ENCODE data around the gene PHB1.
"Not testable (repeated sequence)": the region's sequence is repeated elsewhere in the genome, so short reads cannot be mapped to it uniquely, and the experiment has no call there.

The PHB1 gene

GRCh38 chr17:49422714-49423113, 8.0 kb upstream of the PHB1 start:
- DNase-seq (ENCODE audit: low read depth): no peak
- TF ChIP-seq, protein P1, sequence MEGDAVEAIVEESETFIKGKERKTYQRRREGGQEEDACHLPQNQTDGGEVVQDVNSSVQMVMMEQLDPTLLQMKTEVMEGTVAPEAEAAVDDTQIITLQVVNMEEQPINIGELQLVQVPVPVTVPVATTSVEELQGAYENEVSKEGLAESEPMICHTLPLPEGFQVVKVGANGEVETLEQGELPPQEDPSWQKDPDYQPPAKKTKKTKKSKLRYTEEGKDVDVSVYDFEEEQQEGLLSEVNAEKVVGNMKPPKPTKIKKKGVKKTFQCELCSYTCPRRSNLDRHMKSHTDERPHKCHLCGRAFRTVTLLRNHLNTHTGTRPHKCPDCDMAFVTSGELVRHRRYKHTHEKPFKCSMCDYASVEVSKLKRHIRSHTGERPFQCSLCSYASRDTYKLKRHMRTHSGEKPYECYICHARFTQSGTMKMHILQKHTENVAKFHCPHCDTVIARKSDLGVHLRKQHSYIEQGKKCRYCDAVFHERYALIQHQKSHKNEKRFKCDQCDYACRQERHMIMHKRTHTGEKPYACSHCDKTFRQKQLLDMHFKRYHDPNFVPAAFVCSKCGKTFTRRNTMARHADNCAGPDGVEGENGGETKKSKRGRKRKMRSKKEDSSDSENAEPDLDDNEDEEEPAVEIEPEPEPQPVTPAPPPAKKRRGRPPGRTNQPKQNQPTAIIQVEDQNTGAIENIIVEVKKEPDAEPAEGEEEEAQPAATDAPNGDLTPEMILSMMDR (IDR thresholded peaks at IDR 0.05; ENCODE audit: low read depth, low read length, missing control alignments): no peak
- H3K4me3 ChIP-seq (ENCODE audit: low read depth, low read length): no peak overlapping the region
- in situ Hi-C loops (cut with HindIII; ENCODE audit: low sequenced_read_pairs): no loop called here

- in situ Hi-C loops (cut with HindIII; ENCODE audit: low sequenced_read_pairs); DNase-seq (ENCODE audit: low read depth); H3K4me3 ChIP-seq (ENCODE audit: low read depth, low read length): not testable (repeated sequence)
Measured at GRCh38 chr17:49419761-49420160, 5.1 kb upstream of the PHB1 start.

- DNase-seq (ENCODE audit: low read depth); H3K4me3 ChIP-seq (ENCODE audit: low read depth, low read length); in situ Hi-C loops (cut with HindIII; ENCODE audit: low sequenced_read_pairs): not testable (repeated sequence)
Measured at GRCh38 chr17:49418754-49419740, 4.4 kb upstream of the PHB1 start.

- TF ChIP-seq, protein P1 (IDR thresholded peaks at IDR 0.05; ENCODE audit: low read depth, low read length, missing control alignments): no peak
- DNase-seq (ENCODE audit: low read depth): no peak
- in situ Hi-C loops (cut with HindIII; ENCODE audit: low sequenced_read_pairs): no loop called here
- H3K4me3 ChIP-seq (ENCODE audit: low read depth, low read length): peak overlapping the region; percentile 94
Measured at GRCh38 chr17:49414271-49414621, 436 bp downstream of the PHB1 start.

- H3K4me3 ChIP-seq (ENCODE audit: low read depth, low read length): no peak overlapping the region
- in situ Hi-C loops (cut with HindIII; ENCODE audit: low sequenced_read_pairs): no loop called here
- TF ChIP-seq, protein P1 (IDR thresholded peaks at IDR 0.05; ENCODE audit: low read depth, low read length, missing control alignments): no peak
- no peak for DNase-seq (ENCODE audit: low read depth)
Measured at GRCh38 chr17:49409066-49409465, 5.6 kb downstream of the PHB1 start.

GRCh38 chr17:49407981-49408501, 6.6 kb downstream of the PHB1 start:
- in situ Hi-C loops (cut with HindIII; ENCODE audit: low sequenced_read_pairs): no loop called here
- no peak overlapping the region for H3K4me3 ChIP-seq (ENCODE audit: low read depth, low read length)
- TF ChIP-seq, protein P1 (IDR thresholded peaks at IDR 0.05; ENCODE audit: low read depth, low read length, missing control alignments): peak; percentile 89
- DNase-seq (ENCODE audit: low read depth): peak; percentile 29

DNA sequence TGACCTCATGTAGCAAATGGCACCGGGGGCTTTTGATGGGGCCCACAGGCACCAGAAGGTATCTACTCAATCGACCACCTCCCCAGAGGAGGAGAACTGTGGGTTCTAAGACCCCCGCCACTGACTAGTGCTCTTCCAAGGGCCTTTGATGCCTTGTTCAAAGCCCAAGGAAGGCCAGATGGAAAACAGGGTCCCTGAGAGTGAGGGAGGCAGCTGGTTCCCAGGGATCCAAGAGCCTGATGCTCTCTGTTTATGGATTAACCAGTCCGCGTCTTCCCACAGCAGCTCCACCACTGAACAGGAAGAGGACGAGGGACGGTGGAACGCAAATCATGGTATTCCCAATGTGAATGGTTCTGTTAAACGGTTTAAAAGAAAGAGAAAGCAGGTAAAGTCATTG, 7.6 kb downstream of the PHB1 start:
- H3K4me3 ChIP-seq (ENCODE audit: low read depth, low read length): no peak overlapping the region
- in situ Hi-C loops (cut with HindIII; ENCODE audit: low sequenced_read_pairs): no loop called here
- TF ChIP-seq, protein P1 (IDR thresholded peaks at IDR 0.05; ENCODE audit: low read depth, low read length, missing control alignments): no peak
- DNase-seq (ENCODE audit: low read depth): no peak

Data from astrocyte of the cerebellum (primary cell).